Sigmoid colon (tissue), 7 donors: ENCODE data around the gene ARID5B. TPM values are rescaled to one million over a fixed set of nuclear protein-coding genes. Genes with fewer than 3 reads are reported as not detected.

Experiments
- DNase-seq: peaks from one replicate; pipeline ENCODE4 v3.0.0-alpha.2; 2019
- H3K27ac ChIP-seq, 4 donors: fragments of 200-600 bp; sonication (generic); one replicate each; pipeline ENCODE4 v1.5.1; 2016 to 2019; ENCODE audit warnings: mild to moderate bottlenecking in 1 of 4
- H3K27me3 ChIP-seq, 3 donors: fragments of 200-600 bp; sonication (generic); one replicate each; pipeline ENCODE4 v1.5.1; 2019; ENCODE audit warnings: mild to moderate bottlenecking in 1 of 3
- H3K36me3 ChIP-seq, 4 donors: fragments of 200-600 bp; sonication (generic); one replicate each; pipeline ENCODE4 v1.5.1; 2016 to 2019
- H3K4me1 ChIP-seq, 4 donors: fragments of 200-600 bp; sonication (generic); one replicate each; pipeline ENCODE4 v1.5.1; 2017 to 2019
- H3K4me3 ChIP-seq, 4 donors: fragments of 200-600 bp; sonication (generic); one replicate each; pipeline ENCODE4 v1.5.1; 2017 to 2019; ENCODE audit warnings: mild to moderate bottlenecking in 2 of 4, moderate library complexity in 1 of 4
- H3K9me3 ChIP-seq, 4 donors: fragments of 200-600 bp in 3 of 4; sonication (generic) in 3 of 4; one replicate each; pipeline versions ENCODE4 v1.5.1 to v1.6.1; 2013 to 2019
- CTCF ChIP-seq, 4 experiments: fragments of 450-650 bp in 3 of 4; fragments of 200-600 bp in 1 of 4; IDR thresholded peaks; one replicate each; pipeline ENCODE4 v1.5.1; 2016 to 2019; ENCODE audit warnings: antibody characterized with exemption in 4 of 4, mild to moderate bottlenecking in 3 of 4, moderate library complexity in 2 of 4
- EP300 ChIP-seq, 4 donors: sonication (generic); formaldehyde crosslinking; IDR thresholded peaks; one replicate each; pipeline ENCODE4 v1.6.1; 2017; ENCODE audit warnings: antibody characterized with exemption in 4 of 4
- POLR2A ChIP-seq, 2 donors: fragments of 450-650 bp; IDR thresholded peaks; one replicate each; pipeline ENCODE4 v1.6.1; 2016; ENCODE audit warnings: antibody characterized with exemption in 2 of 2, mild to moderate bottlenecking in 2 of 2, moderate library complexity in 2 of 2
- POLR2AphosphoS5 ChIP-seq, 4 donors: sonication (generic); formaldehyde crosslinking; IDR thresholded peaks; one replicate each; pipeline ENCODE4 v1.6.1; 2017; ENCODE audit warnings: antibody characterized with exemption in 4 of 4
- WGBS, 2 donors: extraction: QIAGEN DNeasy Blood & Tissue Kit; methylation state at CpG; one replicate each; pipeline ENCODE4 v1.1.7; 2013; 5-methylcytosine and 5-hydroxymethylcytosine counted together
- intact Hi-C: fragments of 100-400 bp; cut with DNase I; formaldehyde crosslinking; loops from one replicate; pipeline ENCODE4 v1.15.1; 2023
- polyA plus RNA-seq, 3 donors: library from polyadenylated mRNA; stranded (reverse); fragments of 200-250 nt; gene quantifications; one replicate each; pipeline ENCODE4 v1.2.3, GENCODE V29; 2013
- total RNA-seq, 4 donors: library from RNA; depleted of rRNA; stranded (reverse); fragments of >200 nt; gene quantifications; one replicate each; pipeline ENCODE4 v1.1.0, GENCODE V29; 2016
- donor health status: healthy with polysubstance abuse.
- donor health status: Bipolar disorder and iron deficiency.
- donor health status: healthy.

Gene ARID5B
- total and polyA plus RNA-seq, 7 donors = 2.3 to 109 (median 29.6) TPM

GRCh38 chr10:61907011-61907410 lies 5.5 kb downstream of the ARID5B start:
- WGBS, 2 donors = 85 to 91% methylated on average over 2 of the region's 2 CpGs
- Histone ChIP-seq H3K36me3 (no peaks in the 10 kb centered on the region), H3K4me1 (peaks cover 0 to 28% (median 13%) of the 10 kb centered on the region in 4 donors), H3K9me3 (no peaks in the 10 kb centered on the region), H3K27ac (peak overlapping the region in 3 of 4 donors; percentile 11 to 93 (median 36)), H3K4me3 (no peak overlapping the region), H3K27me3 (no peaks in the 10 kb centered on the region)
- DNase-seq = no peak
- intact Hi-C loops = no loop called here
- TF ChIP-seq CTCF (IDR thresholded peaks at IDR 0.05) (no peak), POLR2A (IDR thresholded peaks at IDR 0.05) (no peak), EP300 (IDR thresholded peaks at IDR 0.05) (no peak), POLR2AphosphoS5 (IDR thresholded peaks at IDR 0.05) (no peak)

- 73 to 89% methylated on average over 3 of the region's 3 CpGs for WGBS, 2 donors
- H3K9me3 ChIP-seq = no peaks in the 10 kb centered on the region
- no peak overlapping the region for H3K4me3 ChIP-seq
- H3K4me1 ChIP-seq = peaks cover 0 to 28% (median 13%) of the 10 kb centered on the region in 4 donors
- H3K36me3 ChIP-seq = no peaks in the 10 kb centered on the region
- peak overlapping the region in 3 of 4 donors; percentile 11 to 93 (median 36) for H3K27ac ChIP-seq
- DNase-seq = no peak
- intact Hi-C loops = no loop called here
- no peaks in the 10 kb centered on the region for H3K27me3 ChIP-seq
- TF ChIP-seq POLR2A (IDR thresholded peaks at IDR 0.05) = no peak
- no peak for TF ChIP-seq EP300 (IDR thresholded peaks at IDR 0.05)
- no peak for TF ChIP-seq POLR2AphosphoS5 (IDR thresholded peaks at IDR 0.05)
- TF ChIP-seq CTCF (IDR thresholded peaks at IDR 0.05) = no peak
These were observed 6.1 kb downstream of the ARID5B start for GRCh38 chr10:61907587-61907986.

GRCh38 chr10:61910226-61910805 lies 8.8 kb downstream of the ARID5B start:
- Histone ChIP-seq H3K4me1 (peaks cover 0 to 16% (median 8%) of the 10 kb centered on the region in 4 donors), H3K27me3 (no peaks in the 10 kb centered on the region), H3K36me3 (no peaks in the 10 kb centered on the region), H3K27ac (no peak overlapping the region), H3K9me3 (no peaks in the 10 kb centered on the region), H3K4me3 (no peak overlapping the region)
- TF ChIP-seq CTCF (IDR thresholded peaks at IDR 0.05) (no peak), POLR2AphosphoS5 (IDR thresholded peaks at IDR 0.05) (no peak), EP300 (IDR thresholded peaks at IDR 0.05) (no peak), POLR2A (IDR thresholded peaks at IDR 0.05) (no peak)
- DNase-seq = no peak
- WGBS, 2 donors = 93 to 95% methylated on average over 6 of the region's 6 CpGs
- intact Hi-C loops = no loop called here

GRCh38 chr10:61910894-61911293 lies 9.4 kb downstream of the ARID5B start:
- Histone ChIP-seq H3K36me3 (no peaks in the 10 kb centered on the region), H3K4me1 (peaks cover 0 to 15% (median 5%) of the 10 kb centered on the region in 4 donors), H3K9me3 (no peaks in the 10 kb centered on the region), H3K27me3 (no peaks in the 10 kb centered on the region), H3K4me3 (no peak overlapping the region), H3K27ac (no peak overlapping the region)
- DNase-seq = no peak
- WGBS, 2 donors = 85 to 91% methylated on average over 2 of the region's 2 CpGs
- intact Hi-C loops = no loop called here
- TF ChIP-seq CTCF (IDR thresholded peaks at IDR 0.05) (no peak), EP300 (IDR thresholded peaks at IDR 0.05) (no peak), POLR2A (IDR thresholded peaks at IDR 0.05) (no peak), POLR2AphosphoS5 (IDR thresholded peaks at IDR 0.05) (no peak)

- 33 to 66% methylated on average over 5 of the region's 5 CpGs for WGBS, 2 donors
- DNase-seq = no peak
- Histone ChIP-seq H3K4me1 (peaks cover 0 to 15% (median 4%) of the 10 kb centered on the region in 4 donors), H3K27me3 (no peaks in the 10 kb centered on the region), H3K27ac (no peak overlapping the region), H3K4me3 (no peak overlapping the region), H3K9me3 (no peaks in the 10 kb centered on the region), H3K36me3 (no peaks in the 10 kb centered on the region)
- intact Hi-C loops = no loop called here
- no peak for TF ChIP-seq POLR2AphosphoS5 (IDR thresholded peaks at IDR 0.05)
- no peak for TF ChIP-seq EP300 (IDR thresholded peaks at IDR 0.05)
- no peak for TF ChIP-seq POLR2A (IDR thresholded peaks at IDR 0.05)
- no peak for TF ChIP-seq CTCF (IDR thresholded peaks at IDR 0.05)
These were observed 9.9 kb downstream of the ARID5B start for GRCh38 chr10:61911425-61911824.
